Astrocyte (in vitro differentiated cells and primary cell): ENCODE data around the gene WASHC1. TPM values are rescaled to one million over a fixed set of nuclear protein-coding genes. Genes with fewer than 3 reads are reported as not detected.
"Not testable (repeated sequence)": the region's sequence is repeated elsewhere in the genome, so short reads cannot be mapped to it uniquely, and the experiment has no call there.

Source experiments
- DNase-seq: peaks from one replicate; pipeline ENCODE4 v3.0.0-alpha.2; 2010; ENCODE audit warnings: low read depth
- FAIRE-seq: peaks from 2 replicates; lab custom pipeline; 2011; peaks lifted over from hg19 to GRCh38; lab: Jason Lieb, UNC
- H2AFZ ChIP-seq: 2 replicates; pipeline ENCODE4 v1.6.0; 2012; ENCODE audit warnings: low read depth, low read length, inconsistent platforms
- H3K27ac ChIP-seq: 2 replicates; pipeline ENCODE4 v1.5.1; 2011; ENCODE audit warnings: low read depth, low read length, inconsistent platforms
- H3K27me3 ChIP-seq: 2 replicates; pipeline ENCODE4 v1.6.0; 2011; ENCODE audit warnings: low read length, inconsistent platforms; ENCODE audit not compliant: insufficient read depth
- H3K36me3 ChIP-seq: 2 replicates; pipeline ENCODE4 v1.5.1; 2011; ENCODE audit warnings: low read length, inconsistent platforms; ENCODE audit not compliant: insufficient read depth
- H3K4me1 ChIP-seq: 2 replicates; pipeline ENCODE4 v1.5.1; 2011; ENCODE audit warnings: low read length, inconsistent platforms; ENCODE audit not compliant: insufficient read depth
- H3K4me2 ChIP-seq: 2 replicates; pipeline ENCODE4 v1.6.0; 2012; ENCODE audit warnings: low read length, inconsistent platforms
- H3K4me3 ChIP-seq: 2 replicates; pipeline ENCODE4 v1.5.1; 2011; ENCODE audit warnings: low read depth, mild to moderate bottlenecking, low read length, inconsistent platforms; ENCODE audit not compliant: insufficient read depth
- H3K79me2 ChIP-seq: 2 replicates; pipeline ENCODE4 v1.6.0; 2012; ENCODE audit warnings: mild to moderate bottlenecking, low read length, inconsistent platforms; ENCODE audit not compliant: insufficient read depth
- H3K9ac ChIP-seq: 2 replicates; pipeline ENCODE4 v1.6.0; 2012; ENCODE audit warnings: mild to moderate bottlenecking, low read length, inconsistent platforms
- H3K9me3 ChIP-seq: 2 replicates; pipeline ENCODE4 v1.5.1; 2012; ENCODE audit warnings: low read depth, mild to moderate bottlenecking, low read length, inconsistent platforms; ENCODE audit not compliant: insufficient read depth
- H4K20me1 ChIP-seq: 2 replicates; pipeline ENCODE4 v1.6.0; 2012; ENCODE audit warnings: low read length, inconsistent platforms; ENCODE audit not compliant: insufficient read depth
- H3K27ac Mint-ChIP-seq: one replicate; pipeline ENCODE4 v1.8.0; 2021; ENCODE audit warnings: mild to moderate bottlenecking, mixed read lengths; ENCODE audit not compliant: unreplicated experiment
- H3K27me3 Mint-ChIP-seq: one replicate; pipeline ENCODE4 v1.8.0; 2021; ENCODE audit warnings: low read depth, mixed read lengths; ENCODE audit not compliant: unreplicated experiment
- H3K36me3 Mint-ChIP-seq: one replicate; pipeline ENCODE4 v1.8.0; 2021; ENCODE audit warnings: low read depth, mixed read lengths; ENCODE audit not compliant: unreplicated experiment
- H3K4me1 Mint-ChIP-seq: one replicate; pipeline ENCODE4 v1.8.0; 2021; ENCODE audit warnings: low read depth, mixed read lengths; ENCODE audit not compliant: unreplicated experiment
- H3K4me3 Mint-ChIP-seq: one replicate; pipeline ENCODE4 v1.8.0; 2021; ENCODE audit warnings: mild to moderate bottlenecking, moderate library complexity, mixed read lengths; ENCODE audit not compliant: unreplicated experiment
- H3K9me3 Mint-ChIP-seq: one replicate; pipeline ENCODE4 v1.8.0; 2021; ENCODE audit warnings: mild to moderate bottlenecking, mixed read lengths; ENCODE audit not compliant: unreplicated experiment
- total RNA-seq: library from RNA; stranded (reverse); gene quantifications from 2 replicates; pipeline ENCODE4 v1.2.1, GENCODE V29; 2021

WASHC1 gene
- total RNA-seq, 1 donor from 2014 or later: 13.2 TPM

DNA sequence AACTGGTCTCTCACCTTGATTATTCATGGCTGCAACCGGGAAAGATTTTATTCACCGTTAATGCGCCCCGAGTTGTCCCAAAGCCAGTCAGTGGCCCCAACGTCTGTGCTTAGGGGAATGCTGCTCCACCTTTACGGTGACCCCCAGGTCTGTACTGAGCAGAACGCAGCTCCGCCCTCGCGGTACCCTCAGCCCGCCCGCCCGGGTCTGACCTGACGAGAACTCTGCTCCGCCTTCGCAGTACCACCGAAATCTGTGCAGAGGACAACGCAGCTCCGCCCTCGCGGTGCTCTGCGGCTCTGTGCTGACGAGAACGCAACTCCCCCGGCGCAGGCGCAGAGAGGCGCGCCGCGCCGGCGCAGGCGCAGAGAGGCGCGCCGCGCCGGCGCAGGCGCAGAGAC is 18.6 kb downstream of the WASHC1 start:
- H3K4me3 Mint-ChIP-seq, H3K27ac ChIP-seq, H3K4me1 Mint-ChIP-seq, H3K36me3 ChIP-seq, H3K9me3 ChIP-seq, DNase-seq, H2AFZ ChIP-seq, H3K4me3 ChIP-seq, H3K9me3 Mint-ChIP-seq, H4K20me1 ChIP-seq, H3K79me2 ChIP-seq, FAIRE-seq, H3K4me1 ChIP-seq, H3K9ac ChIP-seq, H3K27ac Mint-ChIP-seq, H3K27me3 Mint-ChIP-seq, H3K36me3 Mint-ChIP-seq, H3K4me2 ChIP-seq, H3K27me3 ChIP-seq: not testable (repeated sequence)

DNA sequence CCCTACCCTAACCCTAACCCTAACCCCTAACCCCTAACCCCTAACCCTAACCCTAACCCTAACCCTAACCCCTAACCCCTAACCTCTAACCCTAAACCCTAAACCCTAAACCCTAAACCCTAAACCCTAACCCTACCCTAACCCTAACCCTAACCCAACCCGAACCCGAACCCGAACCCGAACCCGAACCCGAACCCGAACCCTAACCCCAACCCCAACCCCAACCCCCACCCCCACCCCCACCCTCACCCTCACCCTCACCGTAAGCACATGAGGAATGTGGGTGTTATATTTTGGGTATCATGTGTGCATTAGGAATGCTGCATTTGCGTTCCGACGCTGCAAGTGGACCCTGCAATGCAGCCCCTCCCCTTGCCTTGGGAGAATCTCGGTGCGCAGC is 19.0 kb downstream of the WASHC1 start:
- not testable (repeated sequence) for H3K36me3 ChIP-seq, H3K4me2 ChIP-seq, H3K4me3 ChIP-seq, FAIRE-seq, H4K20me1 ChIP-seq, H3K9ac ChIP-seq, H3K9me3 Mint-ChIP-seq, DNase-seq, H3K36me3 Mint-ChIP-seq, H3K9me3 ChIP-seq, H3K79me2 ChIP-seq, H2AFZ ChIP-seq, H3K4me3 Mint-ChIP-seq, H3K27me3 ChIP-seq, H3K4me1 Mint-ChIP-seq, H3K27me3 Mint-ChIP-seq, H3K27ac ChIP-seq, H3K4me1 ChIP-seq, H3K27ac Mint-ChIP-seq

Other genes with a start within 250 kb of the WASHC1 start
- 0.31 and 0.45 TPM in 2 replicates for gene FOXD4, start 89.0 kb upstream of the WASHC1 start, total RNA-seq
- 45.2 and 49.4 TPM in 2 replicates for gene ZNG1A, start 149.6 kb upstream of the WASHC1 start, total RNA-seq
- 2.6 and 4.4 TPM in 2 replicates for gene DOCK8, start 185.4 kb upstream of the WASHC1 start, total RNA-seq